Muscle of leg (tissue), 11 donors: ENCODE results near the gene RAB31. TPM values are rescaled to one million over a fixed set of nuclear protein-coding genes. Genes with fewer than 3 reads are reported as not detected.

Source experiments
- DNase-seq: peaks from one replicate; pipeline ENCODE4 v3.0.0; 2013
- H3K27ac ChIP-seq: one replicate; pipeline ENCODE4 v1.5.1; 2013; ENCODE audit warnings: mild to moderate bottlenecking, low read length, control low read depth
- H3K27me3 ChIP-seq: one replicate; pipeline ENCODE4 v1.6.1; 2013; ENCODE audit warnings: low read length; ENCODE audit not compliant: control insufficient read depth, insufficient read depth
- H3K36me3 ChIP-seq: one replicate; pipeline ENCODE4 v1.6.1; 2013; ENCODE audit warnings: low read length; ENCODE audit not compliant: control insufficient read depth, insufficient read depth
- H3K4me1 ChIP-seq: one replicate; pipeline ENCODE4 v1.6.1; 2013; ENCODE audit warnings: low read length; ENCODE audit not compliant: control insufficient read depth, insufficient read depth
- H3K4me3 ChIP-seq: one replicate; pipeline ENCODE4 v1.5.1; 2013; ENCODE audit warnings: low read length, control low read depth
- H3K9me3 ChIP-seq: replicated peaks from 2 replicates; pipeline ENCODE4 v1.6.1; 2013; ENCODE audit warnings: low read depth, low read length; ENCODE audit not compliant: control insufficient read depth
- WGBS: methylation state at CpG from one replicate; pipeline ENCODE4 v1.1.5; 2013; ENCODE audit warnings: missing lambda C conversion rate; ENCODE audit not compliant: insufficient coverage; 5-methylcytosine and 5-hydroxymethylcytosine counted together
- polyA plus RNA-seq, 8 donors: library from polyadenylated mRNA; unstranded; fragments of 120-200 nt; gene quantifications; one replicate each; pipeline versions ENCODE4 v1.2.1 to v1.2.3, GENCODE V29; 2013; ENCODE audit warnings: inconsistent platforms in 1 of 8, low replicate concordance in 1 of 8; ENCODE audit not compliant: insufficient read length in 8 of 8, insufficient read depth in 1 of 8
- total RNA-seq: library from RNA; stranded (reverse); fragments of 120-200 nt; gene quantifications from one replicate; pipeline ENCODE4 v1.2.4, GENCODE V29; 2013

Gene RAB31
- total and polyA plus RNA-seq, 9 donors: 19.6 to 40.8 (median 27.6) TPM

- Histone ChIP-seq H3K27me3 (no peaks in the 10 kb centered on the region), H3K4me1 (no peaks in the 10 kb centered on the region), H3K9me3 (peaks cover 12% of the 10 kb centered on the region), H3K27ac (no peak overlapping the region), H3K4me3 (no peak overlapping the region), H3K36me3 (no peaks in the 10 kb centered on the region)
- DNase-seq: no peak
- 83% methylated on average over 1 of the region's 3 CpGs for WGBS
These were observed 158.5 kb downstream of the RAB31 start for GRCh38 chr18:9866627-9867026.

DNA sequence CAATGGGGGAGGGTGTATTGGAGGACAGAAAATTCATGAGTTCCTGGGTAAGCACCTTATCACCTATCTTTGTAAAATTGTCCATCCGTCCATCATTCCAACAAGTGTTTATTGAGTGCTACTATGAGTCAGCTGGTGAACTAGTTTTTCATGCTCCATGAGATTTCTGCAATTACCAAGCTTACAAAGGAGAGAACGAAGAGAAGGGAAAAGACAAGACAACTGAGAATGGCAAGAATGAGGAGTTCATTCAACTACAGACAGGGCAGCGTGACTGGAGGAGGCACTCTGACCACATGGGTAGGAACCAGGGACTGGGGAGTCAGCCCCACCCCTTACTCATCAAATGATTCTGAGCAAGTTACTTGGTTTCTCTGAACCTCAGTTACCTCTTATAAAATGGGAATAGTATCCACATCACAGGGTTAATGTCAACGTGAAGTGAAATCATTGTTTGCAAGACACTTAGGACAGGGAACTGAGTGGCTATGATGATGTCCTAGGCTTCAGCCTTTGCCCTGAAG lies 159.0 kb downstream of the RAB31 start:
- H3K9me3 ChIP-seq: peaks cover 12% of the 10 kb centered on the region
- H3K36me3 ChIP-seq: no peaks in the 10 kb centered on the region
- no peak overlapping the region for H3K4me3 ChIP-seq
- DNase-seq: no peak
- WGBS: no CpG with 5 or more reads among the region's 4 CpGs
- no peak overlapping the region for H3K27ac ChIP-seq
- H3K4me1 ChIP-seq: no peaks in the 10 kb centered on the region
- H3K27me3 ChIP-seq: no peaks in the 10 kb centered on the region

DNA sequence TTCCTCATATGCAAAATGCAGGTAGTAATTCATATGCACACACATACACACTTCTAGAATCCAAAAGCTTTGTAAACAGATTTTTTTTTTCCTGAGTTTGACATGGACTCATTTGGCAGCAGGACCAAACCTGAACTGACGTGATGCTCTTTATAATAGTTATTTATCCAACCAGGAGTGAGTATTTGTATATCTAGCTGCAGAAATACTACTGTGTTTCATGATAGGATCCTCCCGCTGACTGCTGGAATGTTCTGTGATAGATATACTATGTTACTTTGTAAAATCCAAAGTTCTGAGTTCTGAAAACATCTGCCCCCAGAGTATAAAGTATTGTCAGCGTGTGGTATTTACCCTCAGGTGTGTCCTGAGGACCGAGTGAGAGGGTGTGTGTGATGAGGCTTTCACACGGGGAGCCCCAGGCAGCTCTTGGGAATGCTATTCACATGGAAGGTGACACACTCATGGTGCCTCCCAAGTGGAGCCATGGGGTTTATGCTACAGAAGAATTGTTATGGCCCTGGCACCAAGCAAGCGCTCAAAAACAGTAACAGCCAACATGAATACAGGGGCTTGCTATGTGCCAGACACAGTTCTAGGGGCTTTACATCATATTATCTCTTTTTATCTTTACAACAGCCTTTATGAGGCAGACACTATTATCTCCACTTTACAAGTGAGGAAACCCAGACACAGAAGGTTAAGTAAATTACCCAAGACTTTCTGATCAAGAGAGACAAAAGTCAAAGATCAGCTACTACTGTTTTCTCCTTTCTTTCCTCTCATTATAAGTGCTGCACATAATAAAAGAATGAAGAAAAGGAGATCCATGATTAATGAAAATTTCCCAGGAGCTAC lies 161.0 kb downstream of the RAB31 start:
- Histone ChIP-seq H3K27ac (no peak overlapping the region), H3K27me3 (no peaks in the 10 kb centered on the region), H3K4me3 (no peak overlapping the region), H3K9me3 (peaks cover 12% of the 10 kb centered on the region), H3K4me1 (no peaks in the 10 kb centered on the region), H3K36me3 (no peaks in the 10 kb centered on the region)
- 38% methylated on average over 3 of the region's 6 CpGs for WGBS
- no peak for DNase-seq

DNA sequence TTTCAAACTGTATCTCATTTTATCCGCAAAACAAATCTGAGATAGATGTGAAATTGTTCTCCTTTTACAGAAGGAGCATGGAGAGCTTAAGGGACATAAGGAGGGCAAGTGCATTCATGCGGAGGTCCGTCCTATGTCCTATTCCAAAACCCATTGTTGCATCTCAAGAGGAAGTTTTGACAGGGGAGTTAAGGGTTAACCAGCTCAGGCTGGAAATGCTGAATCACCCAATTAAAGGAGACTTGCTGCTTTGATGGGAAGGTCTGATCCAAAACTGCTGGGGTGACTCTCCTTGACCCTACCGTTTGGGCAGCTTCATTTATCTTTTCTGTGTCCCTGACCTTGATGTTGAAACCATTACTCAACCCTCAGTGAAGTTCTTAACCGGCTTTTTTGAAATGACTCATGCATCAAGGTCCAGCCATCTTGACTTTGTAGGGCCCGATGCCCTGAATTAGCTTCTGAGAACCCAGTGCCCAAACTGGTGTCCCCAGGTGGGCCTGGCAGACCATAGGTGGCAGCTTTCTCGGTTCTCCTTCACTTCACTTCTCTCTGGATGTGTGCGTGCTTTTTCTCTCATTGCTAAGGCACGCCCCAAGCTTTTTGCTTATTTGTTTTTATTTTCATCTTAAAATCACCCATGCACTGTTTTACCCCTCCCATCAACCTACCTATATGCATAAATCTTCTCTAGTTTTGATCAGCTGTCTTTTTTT lies 161.8 kb downstream of the RAB31 start:
- Histone ChIP-seq H3K4me3 (no peak overlapping the region), H3K27me3 (no peaks in the 10 kb centered on the region), H3K27ac (no peak overlapping the region), H3K4me1 (no peaks in the 10 kb centered on the region), H3K9me3 (peaks cover 11% of the 10 kb centered on the region), H3K36me3 (no peaks in the 10 kb centered on the region)
- WGBS: 26% methylated on average over 4 of the region's 9 CpGs
- DNase-seq: no peak

- DNase-seq: no peak
- Histone ChIP-seq H3K4me3 (no peak overlapping the region), H3K36me3 (no peaks in the 10 kb centered on the region), H3K27me3 (no peaks in the 10 kb centered on the region), H3K27ac (no peak overlapping the region), H3K4me1 (no peaks in the 10 kb centered on the region), H3K9me3 (peaks cover 5% of the 10 kb centered on the region)
- WGBS: 52% methylated on average over 4 of the region's 4 CpGs
These were observed 162.4 kb downstream of the RAB31 start for GRCh38 chr18:9870431-9871008.

- Histone ChIP-seq H3K36me3 (no peaks in the 10 kb centered on the region), H3K27ac (no peak overlapping the region), H3K9me3 (no peaks in the 10 kb centered on the region), H3K4me1 (no peaks in the 10 kb centered on the region), H3K4me3 (no peak overlapping the region), H3K27me3 (no peaks in the 10 kb centered on the region)
- WGBS: 94% methylated on average over 2 of the region's 6 CpGs
- no peak for DNase-seq
These were observed 163.2 kb downstream of the RAB31 start for GRCh38 chr18:9871244-9871746.

- Histone ChIP-seq H3K27me3 (no peaks in the 10 kb centered on the region), H3K4me3 (no peak overlapping the region), H3K36me3 (no peaks in the 10 kb centered on the region), H3K27ac (no peak overlapping the region), H3K9me3 (no peaks in the 10 kb centered on the region), H3K4me1 (no peaks in the 10 kb centered on the region)
- DNase-seq: no peak
These were observed 164.7 kb downstream of the RAB31 start for GRCh38 chr18:9872823-9873222.

DNA sequence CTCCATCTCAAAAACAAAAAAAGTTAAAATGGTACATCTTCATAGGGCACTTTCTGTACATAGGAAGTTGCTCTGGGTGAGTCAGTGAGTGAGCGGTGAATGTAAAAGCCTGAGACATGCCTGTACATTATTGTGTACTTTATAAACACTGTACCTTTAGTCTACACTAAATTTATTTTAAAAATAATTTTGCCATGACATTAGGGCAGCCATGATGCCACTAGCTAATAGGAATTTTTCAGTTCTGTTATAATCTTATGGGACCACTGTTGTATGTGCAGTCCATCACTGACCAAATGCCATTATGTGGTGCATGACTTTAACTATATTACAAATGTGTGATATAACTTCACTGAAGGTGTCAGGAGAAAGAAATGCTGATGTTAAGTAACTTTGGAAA lies 166.6 kb downstream of the RAB31 start:
- no peak overlapping the region for H3K27ac ChIP-seq
- no peaks in the 10 kb centered on the region for H3K27me3 ChIP-seq
- no peaks in the 10 kb centered on the region for H3K4me1 ChIP-seq
- no peaks in the 10 kb centered on the region for H3K9me3 ChIP-seq
- WGBS: no CpG with 5 or more reads among the region's 1 CpG
- no peak for DNase-seq
- H3K4me3 ChIP-seq: no peak overlapping the region
- H3K36me3 ChIP-seq: no peaks in the 10 kb centered on the region

- Histone ChIP-seq H3K27me3 (no peaks in the 10 kb centered on the region), H3K27ac (no peak overlapping the region), H3K36me3 (no peaks in the 10 kb centered on the region), H3K4me3 (no peak overlapping the region), H3K4me1 (no peaks in the 10 kb centered on the region), H3K9me3 (no peaks in the 10 kb centered on the region)
- WGBS: 80% methylated on average over 1 of the region's 2 CpGs
- DNase-seq: no peak
These were observed 168.2 kb downstream of the RAB31 start for GRCh38 chr18:9876212-9876866.
